GM12878 (cell line): ENCODE measurements around the gene LRP5. TPM values are rescaled to one million over a fixed set of nuclear protein-coding genes. Genes with fewer than 3 reads are reported as not detected.

Experiments
- ATAC-seq: fragments of 200-7000 bp; cut with Tn5 transposase; 3 replicates; pipeline ENCODE4 v1.9.1; 2020; ENCODE audit warnings: mild to moderate bottlenecking, moderate library complexity
- BruUV-seq: library from RNA; stranded (reverse); fragments of 400-500 nt; replicated peaks from 2 replicates; lab custom pipeline; 2021; lab: Mats Ljungman, UMichigan
- CTCF ChIA-PET: fragments of 300-600 bp; sonication (Branson Sonifier 250); formaldehyde crosslinking; extraction: SDS; loops from one replicate; lab custom pipeline; 2021; ENCODE audit warnings: inconsistent platforms; lab: Yijun Ruan, JAX
- POLR2A ChIA-PET: fragments of 350-600 bp; formaldehyde crosslinking; extraction: SDS; loops from one replicate; lab custom pipeline; 2021; ENCODE audit warnings: inconsistent platforms; lab: Charles Lee
- RAD21 ChIA-PET: fragments of 300-600 bp; sonication (Branson Sonifier 250); formaldehyde crosslinking; loops from one replicate; lab custom pipeline; 2023; ENCODE audit warnings: antibody characterized with exemption; ENCODE audit not compliant: unreplicated experiment; lab: Charles Lee
- SMC1A ChIA-PET: fragments of 300-600 bp; sonication (Branson Sonifier 250); formaldehyde crosslinking; loops from one replicate; lab custom pipeline; 2023; ENCODE audit not compliant: unreplicated experiment, uncharacterized antibody; lab: Charles Lee
- DNase-seq: peaks from one replicate; pipeline ENCODE4 v3.0.0-alpha.2; 2011; ENCODE audit warnings: low read depth, low spot score
- FAIRE-seq: peaks from 3 replicates; lab custom pipeline; 2011; peaks lifted over from hg19 to GRCh38; lab: Jason Lieb, UNC
- H2AFZ ChIP-seq: 2 replicates; pipeline ENCODE4 v1.6.0; 2011; ENCODE audit warnings: low read depth, low read length, control low read depth; ENCODE audit not compliant: control insufficient read depth
- H3K27ac ChIP-seq: 2 replicates; pipeline ENCODE4 v1.5.1; 2011; ENCODE audit warnings: control low read depth; ENCODE audit not compliant: control insufficient read depth, insufficient read depth
- H3K27me3 ChIP-seq, 2 experiments: replicated peaks in 1 of 2; 2 replicates each; pipeline versions ENCODE4 v1.6.0 to v1.6.1; 2011; ENCODE audit warnings: low read length in 1 of 2; ENCODE audit not compliant: control insufficient read depth in 2 of 2, insufficient read depth in 2 of 2
- H3K36me3 ChIP-seq, 2 experiments: 2 replicates each; pipeline ENCODE4 v1.5.1; 2011; ENCODE audit warnings: low read length in 1 of 2; ENCODE audit not compliant: control insufficient read depth in 2 of 2, insufficient read depth in 2 of 2
- H3K4me1 ChIP-seq: 2 replicates; pipeline ENCODE4 v1.6.1; 2011; ENCODE audit warnings: mild to moderate bottlenecking, low read length, moderate library complexity, mixed read lengths; ENCODE audit not compliant: control insufficient read depth, insufficient read depth
- H3K4me2 ChIP-seq: 2 replicates; pipeline ENCODE4 v1.6.0; 2011; ENCODE audit warnings: control low read depth; ENCODE audit not compliant: control insufficient read depth, insufficient read depth
- H3K4me3 ChIP-seq: fragments of 200-600 bp; sonication (generic); 2 replicates; pipeline ENCODE4 v1.5.1; 2016
- H3K79me2 ChIP-seq: 2 replicates; pipeline ENCODE4 v1.6.0; 2011; ENCODE audit warnings: low read length; ENCODE audit not compliant: control insufficient read depth, insufficient read depth
- H3K9ac ChIP-seq: 2 replicates; pipeline ENCODE4 v1.8.0; 2011; ENCODE audit warnings: low read length, control low read depth, mixed read lengths; ENCODE audit not compliant: control insufficient read depth, insufficient read depth
- H3K9me3 ChIP-seq: replicated peaks from 3 replicates; pipeline ENCODE4 v1.5.1; 2011; ENCODE audit warnings: mild to moderate bottlenecking, low read length; ENCODE audit not compliant: control insufficient read depth, insufficient read depth
- H4K20me1 ChIP-seq: 2 replicates; pipeline ENCODE4 v1.6.0; 2011; ENCODE audit not compliant: control insufficient read depth, insufficient read depth
- BHLHE40 ChIP-seq, 2 experiments: fragments of 450-650 bp in 1 of 2; IDR thresholded peaks; 2 replicates each; pipeline ENCODE4 v1.6.1; 2011 to 2017; ENCODE audit warnings: low read depth in 2 of 2, borderline replicate concordance in 1 of 2, improper control_type of control experiment in 1 of 2, low read length in 1 of 2, mild to moderate bottlenecking in 1 of 2
- MEF2A ChIP-seq: IDR thresholded peaks from 2 replicates; pipeline ENCODE4 v1.6.1; 2011; ENCODE audit warnings: low read depth, mild to moderate bottlenecking, low read length, moderate library complexity; ENCODE audit not compliant: insufficient read depth
- NR2C1 ChIP-seq: fragments of 450-650 bp; IDR thresholded peaks from 2 replicates; pipeline ENCODE4 v1.6.1; 2017; ENCODE audit warnings: antibody characterized with exemption, mild to moderate bottlenecking, moderate library complexity
- PML ChIP-seq: IDR thresholded peaks from 2 replicates; pipeline ENCODE4 v1.6.1; 2012; ENCODE audit warnings: low read length, inconsistent platforms
- SIN3A ChIP-seq: IDR thresholded peaks from 2 replicates; pipeline ENCODE4 v1.6.1; 2012; ENCODE audit warnings: low read depth, low read length, improper control_type of control experiment
- SMC3 ChIP-seq: IDR thresholded peaks from 2 replicates; pipeline ENCODE4 v1.6.1; 2011; ENCODE audit warnings: low read length, improper control_type of control experiment, borderline replicate concordance
- TCF12 ChIP-seq: IDR thresholded peaks from 2 replicates; pipeline ENCODE4 v1.6.1; 2011; ENCODE audit warnings: low read depth, mild to moderate bottlenecking, low read length
- ZBED1 ChIP-seq: IDR thresholded peaks from 2 replicates; pipeline ENCODE4 v1.6.1; 2016; ENCODE audit warnings: borderline replicate concordance
- WGBS: methylation state at CpG from one replicate; pipeline ENCODE4 v1.1.6; 2016; ENCODE audit warnings: low lambda C conversion rate; ENCODE audit not compliant: insufficient replicate concordance, insufficient coverage; ENCODE audit errors: missing lambda C conversion rate; 5-methylcytosine and 5-hydroxymethylcytosine counted together
- in situ Hi-C: fragments of 300-500 bp; cut with MboI; formaldehyde crosslinking; loops from 9 replicates; pipeline ENCODE4 v1.14.3; 2018; ENCODE audit warnings: mixed read lengths
- intact Hi-C: fragments of 100-400 bp; cut with micrococcal nuclease; formaldehyde crosslinking; loops from one replicate; pipeline ENCODE4 v1.14.2; 2022; ENCODE audit not compliant: unreplicated experiment
- polyA plus RNA-seq, 11 experiments: library from polyadenylated mRNA; depleted of rRNA in 4 of 11; unstranded in 6 of 11; stranded (reverse) in 5 of 11; fragments of >200 nt; fragmentation: Nextera tagmentation in 4 of 11; fragmentation: Illumina TruSeq in 1 of 11; extraction: Ambion mirVana in 4 of 11; extraction: Trizol in 1 of 11; gene quantifications; 1 replicate in 1 of 11; 2 replicates in 10 of 11; pipeline versions ENCODE4 v1.2.1 to v1.2.3, GENCODE V29; 2011 to 2016; ENCODE audit warnings: inconsistent platforms in 2 of 11, missing spikeins in 2 of 11, low read depth in 1 of 11
- total RNA-seq, 4 experiments: library from RNA; depleted of rRNA in 3 of 4; stranded (reverse); fragments of >200 nt in 3 of 4; fragmentation: Illumina TruSeq in 1 of 4; extraction: Trizol in 1 of 4; gene quantifications; 2 replicates each; pipeline versions ENCODE4 v1.2.1 to v1.2.3, GENCODE V29; 2013 to 2021

LRP5 gene
- total and polyA plus RNA-seq, 10 of the 15 experiments (the other 5 are each of a cell fraction or from before 2014, with no cell fraction given), result 0.37 to 34.0 (median 6.6) TPM

DNA sequence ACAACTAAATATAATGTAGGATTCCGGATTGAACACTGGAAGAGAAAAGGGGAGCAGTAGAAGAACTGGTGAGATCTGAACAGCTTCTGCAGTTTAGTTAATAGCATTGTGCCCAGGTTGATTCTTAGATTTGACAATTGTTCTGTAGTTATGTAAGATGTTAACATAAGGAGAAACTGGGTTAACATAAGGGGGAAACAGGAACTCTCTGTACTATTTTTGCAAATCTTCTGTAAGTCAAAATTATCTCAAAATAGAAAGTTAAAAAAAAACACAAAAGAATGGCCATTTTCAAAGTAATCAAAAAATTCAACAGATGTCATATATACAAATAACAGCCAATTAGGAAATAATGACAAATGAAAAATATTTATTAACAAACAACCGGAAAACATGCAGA lies 18.7 kb upstream of the LRP5 start:
- no peaks in the 10 kb centered on the region for H3K27me3 ChIP-seq
- peak; percentile 68; the same call in 1 of the 2 replicates for TF ChIP-seq MEF2A
- no peak for TF ChIP-seq PML
- TF ChIP-seq ZBED1, result no peak
- no peak for TF ChIP-seq NR2C1
- no peak for TF ChIP-seq TCF12
- TF ChIP-seq SMC3, result no peak
- TF ChIP-seq SIN3A, result no peak
- TF ChIP-seq BHLHE40 (IDR thresholded peaks at IDR 0.05; ENCODE audit: borderline replicate concordance in 1 of 2, low read depth in 2 of 2, low read length in 1 of 2), result no peak
- TF ChIP-seq, all 136 proteins: peak for 1
- H3K4me3 ChIP-seq, result peak overlapping the region; percentile 5
- FAIRE-seq (no peak), ATAC-seq (no peak), DNase-seq (no peak)
- 0 out of 2 replicates have a peak overlapping the region, but pooled peaks have one; percentile 30 for H3K9ac ChIP-seq
- ChIA-PET SMC1A (interaction anchor here (0.6 to 2.9 kb wide), 3 partner anchors 34 to 337 kb away, joined by 3 to 14 read pairs (median 3); no protein-coding TSS in a partner anchor), CTCF (interaction anchor here (0.8 to 12.0 kb wide), 3 partner anchors 24 to 84 kb away, joined by 3 to 365 read pairs (median 11); no protein-coding TSS in a partner anchor), POLR2A (interaction anchor here (0.8 kb wide), 1 partner anchor 36 kb away, joined by 3 read pairs; no protein-coding TSS in a partner anchor), RAD21 (interaction anchor here (1.0 to 9.7 kb wide), 3 partner anchors 11 to 35 kb away, joined by 3 to 186 read pairs (median 3); no protein-coding TSS in a partner anchor)
- no peaks in the 10 kb centered on the region for H3K36me3 ChIP-seq
- no TSS peak for BruUV-seq
- peak overlapping the region; percentile 87 for H3K4me2 ChIP-seq
- peak overlapping the region; percentile 61 for H2AFZ ChIP-seq
- peak overlapping the region; percentile 48; the same call in 1 of the 2 replicates for H3K27ac ChIP-seq
- 53% methylated on average over 2 of the region's 2 CpGs for WGBS
- in situ Hi-C loops, result no loop called here
- no peaks in the 10 kb centered on the region for H3K79me2 ChIP-seq
- no peaks in the 10 kb centered on the region for H4K20me1 ChIP-seq
- peaks cover 9% of the 10 kb centered on the region for H3K4me1 ChIP-seq
- peaks cover 6% of the 10 kb centered on the region; the same call in 2 of the 3 replicates for H3K9me3 ChIP-seq
- intact Hi-C loops, result no loop called here
